ENCODE measurements around the gene AGK.

GRCh38 chr7:141527076-141527475 is 24.1 kb upstream of the AGK start:
- TF ChIP-seq CTCF (IDR thresholded peaks at IDR 0.05) = no peak
- no peak for TF ChIP-seq POLR2A (IDR thresholded peaks at IDR 0.05)
